Bronchial epithelial cell (primary cell): Measurements from ENCODE around the gene TBX2. TPM values are rescaled to one million over a fixed set of nuclear protein-coding genes. Genes with fewer than 3 reads are reported as not detected.

Experiments used
- DNase-seq: peaks from one replicate; pipeline ENCODE4 v3.0.0-alpha.2; 2010; ENCODE audit warnings: low read depth
- FAIRE-seq: peaks from 2 replicates; lab custom pipeline; 2011; peaks lifted over from hg19 to GRCh38; lab: Jason Lieb, UNC
- H3K27me3 ChIP-seq: 2 replicates; pipeline ENCODE4 v1.5.1; 2011; ENCODE audit warnings: low read length; ENCODE audit not compliant: control insufficient read depth, insufficient read depth
- H3K36me3 ChIP-seq: 2 replicates; pipeline ENCODE4 v1.5.1; 2011; ENCODE audit warnings: low read length; ENCODE audit not compliant: control insufficient read depth, insufficient read depth
- H3K4me3 ChIP-seq: 2 replicates; pipeline ENCODE4 v1.5.1; 2011; ENCODE audit warnings: mild to moderate bottlenecking, low read depth, low read length, control low read depth
- total RNA-seq: library from RNA; depleted of rRNA; stranded (reverse); fragments of >200 nt; gene quantifications from 2 replicates; pipeline ENCODE4 v1.2.1, GENCODE V29; 2014
- TF ChIP-seq, protein P1 (sequence below): IDR thresholded peaks from 2 replicates; pipeline ENCODE4 v1.5.1; 2011; ENCODE audit warnings: mild to moderate bottlenecking, moderate library complexity, low read length, control low read depth, inconsistent platforms; ENCODE audit not compliant: insufficient read depth, severe bottlenecking

The TBX2 gene
- total RNA-seq, 1 donor from 2014 or later = 0.26 TPM

- DNase-seq (no peak), FAIRE-seq (no peak)
- no peak overlapping the region for H3K4me3 ChIP-seq
- TF ChIP-seq, protein P1, sequence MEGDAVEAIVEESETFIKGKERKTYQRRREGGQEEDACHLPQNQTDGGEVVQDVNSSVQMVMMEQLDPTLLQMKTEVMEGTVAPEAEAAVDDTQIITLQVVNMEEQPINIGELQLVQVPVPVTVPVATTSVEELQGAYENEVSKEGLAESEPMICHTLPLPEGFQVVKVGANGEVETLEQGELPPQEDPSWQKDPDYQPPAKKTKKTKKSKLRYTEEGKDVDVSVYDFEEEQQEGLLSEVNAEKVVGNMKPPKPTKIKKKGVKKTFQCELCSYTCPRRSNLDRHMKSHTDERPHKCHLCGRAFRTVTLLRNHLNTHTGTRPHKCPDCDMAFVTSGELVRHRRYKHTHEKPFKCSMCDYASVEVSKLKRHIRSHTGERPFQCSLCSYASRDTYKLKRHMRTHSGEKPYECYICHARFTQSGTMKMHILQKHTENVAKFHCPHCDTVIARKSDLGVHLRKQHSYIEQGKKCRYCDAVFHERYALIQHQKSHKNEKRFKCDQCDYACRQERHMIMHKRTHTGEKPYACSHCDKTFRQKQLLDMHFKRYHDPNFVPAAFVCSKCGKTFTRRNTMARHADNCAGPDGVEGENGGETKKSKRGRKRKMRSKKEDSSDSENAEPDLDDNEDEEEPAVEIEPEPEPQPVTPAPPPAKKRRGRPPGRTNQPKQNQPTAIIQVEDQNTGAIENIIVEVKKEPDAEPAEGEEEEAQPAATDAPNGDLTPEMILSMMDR = no peak
- no peaks in the 10 kb centered on the region for H3K27me3 ChIP-seq
- no peaks in the 10 kb centered on the region for H3K36me3 ChIP-seq
Measured at GRCh38 chr17:61368049-61368831, 31.4 kb upstream of the TBX2 start.

- FAIRE-seq (no peak), DNase-seq (no peak)
- H3K27me3 ChIP-seq = no peaks in the 10 kb centered on the region
Measured at GRCh38 chr17:61368832-61369450, 30.7 kb upstream of the TBX2 start.

DNA sequence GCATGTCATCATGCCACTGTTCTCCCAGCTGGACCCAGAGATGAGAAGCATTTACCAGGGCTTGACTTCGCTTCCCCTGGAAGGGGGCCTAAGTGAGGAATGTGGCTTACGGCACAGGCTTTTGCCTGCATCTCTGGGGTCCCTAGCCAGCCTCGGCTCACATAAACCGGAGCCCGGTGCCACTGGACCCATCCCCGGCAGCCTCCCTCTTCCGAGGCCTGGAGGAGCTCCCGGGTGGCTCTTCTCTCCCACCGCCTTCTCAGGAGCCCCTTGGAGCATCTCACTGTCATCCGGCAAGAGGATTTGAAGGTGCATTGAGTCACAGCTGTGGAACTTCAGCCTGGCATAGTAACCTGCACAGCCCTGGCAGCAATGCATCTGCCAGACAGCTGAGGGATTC, 29.9 kb upstream of the TBX2 start:
- no peaks in the 10 kb centered on the region for H3K27me3 ChIP-seq
- no peak for FAIRE-seq
- H3K4me3 ChIP-seq = no peak overlapping the region
- no peaks in the 10 kb centered on the region for H3K36me3 ChIP-seq
- no peak for DNase-seq
- TF ChIP-seq, protein P1 = no peak

More at GRCh38 chr17:61368832-61369450, 30.7 kb upstream of the TBX2 start:
- TF ChIP-seq, protein P1 = no peak
- no peak overlapping the region for H3K4me3 ChIP-seq
- no peaks in the 10 kb centered on the region for H3K36me3 ChIP-seq

- H3K4me3 ChIP-seq = no peak overlapping the region
- no peak for DNase-seq
- no peaks in the 10 kb centered on the region for H3K27me3 ChIP-seq
- H3K36me3 ChIP-seq = no peaks in the 10 kb centered on the region
- no peak for FAIRE-seq
- TF ChIP-seq, protein P1 = no peak
Measured at GRCh38 chr17:61371179-61371578, 28.5 kb upstream of the TBX2 start.

DNA sequence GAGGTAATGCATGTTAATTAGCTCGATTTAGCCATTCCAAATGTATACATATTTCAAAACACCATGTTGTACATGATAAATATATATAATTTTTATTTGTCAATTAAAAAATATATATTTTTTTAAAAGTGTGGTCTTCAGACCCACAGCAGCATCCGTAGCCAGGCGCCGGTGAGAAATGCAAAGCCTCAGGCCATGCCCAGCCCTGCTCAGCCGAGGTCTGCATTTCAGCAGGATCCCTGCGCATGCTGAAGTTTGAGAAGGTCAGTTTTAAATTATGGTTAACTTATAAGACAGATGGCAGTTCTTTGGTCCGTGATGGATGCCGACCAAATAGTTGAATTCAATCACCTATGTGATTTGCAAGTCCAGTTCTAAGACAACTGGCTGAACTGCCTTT, 28.0 kb upstream of the TBX2 start:
- no peak overlapping the region for H3K4me3 ChIP-seq
- H3K27me3 ChIP-seq = no peaks in the 10 kb centered on the region
- no peak for DNase-seq
- TF ChIP-seq, protein P1 = no peak
- no peaks in the 10 kb centered on the region for H3K36me3 ChIP-seq
- no peak for FAIRE-seq
